Natural killer cell (primary cell): ENCODE data around the gene ZNF518A. TPM values are rescaled to one million over a fixed set of nuclear protein-coding genes. Genes with fewer than 3 reads are reported as not detected.
A peak's percentile ranks its signal among the peaks of the same experiment; 100 is the strongest.

Source experiments
- ATAC-seq, 3 donors: fragments of 150-1000 bp in 2 of 3; fragments of 200-7000 bp in 1 of 3; cut with Tn5 transposase; 1 replicate in 1 of 3; 2 replicates in 2 of 3; pipeline ENCODE4 v1.10.0; 2021; ENCODE audit warnings: mild to moderate bottlenecking in 2 of 3, moderate library complexity in 2 of 3
- DNase-seq, 2 donors: peaks; one replicate each; pipeline versions ENCODE4 v3.0.0 to v3.0.0-alpha.2; 2013 to 2021; ENCODE audit warnings: mixed read lengths in 1 of 2
- H3K27ac ChIP-seq: one replicate; pipeline ENCODE4 v1.5.1; 2013; ENCODE audit warnings: mild to moderate bottlenecking, low read length
- H3K27me3 ChIP-seq: one replicate; pipeline ENCODE4 v1.6.1; 2013; ENCODE audit warnings: low read length; ENCODE audit not compliant: control insufficient read depth, insufficient read depth
- H3K36me3 ChIP-seq: one replicate; pipeline ENCODE4 v1.6.1; 2013; ENCODE audit warnings: low read length; ENCODE audit not compliant: control insufficient read depth, insufficient read depth
- H3K4me1 ChIP-seq: one replicate; pipeline ENCODE4 v1.6.1; 2013; ENCODE audit warnings: low read length; ENCODE audit not compliant: control insufficient read depth, insufficient read depth
- H3K4me3 ChIP-seq: one replicate; pipeline ENCODE4 v1.5.1; 2013; ENCODE audit warnings: low read length
- H3K9me3 ChIP-seq: one replicate; pipeline ENCODE4 v1.6.1; 2013; ENCODE audit warnings: low read length; ENCODE audit not compliant: control insufficient read depth, insufficient read depth
- H3K27ac Mint-ChIP-seq, 2 donors: one replicate each; pipeline ENCODE4 v1.8.0; 2022; ENCODE audit warnings: mild to moderate bottlenecking in 2 of 2, mixed read lengths in 2 of 2, moderate library complexity in 1 of 2
- H3K27me3 Mint-ChIP-seq, 2 donors: one replicate each; pipeline ENCODE4 v1.8.0; 2022; ENCODE audit warnings: low read depth in 2 of 2, mixed read lengths in 2 of 2
- H3K36me3 Mint-ChIP-seq: one replicate; pipeline ENCODE4 v1.8.0; 2022; ENCODE audit warnings: mixed read lengths
- H3K4me1 Mint-ChIP-seq, 2 donors: one replicate each; pipeline ENCODE4 v1.8.0; 2022; ENCODE audit warnings: mixed read lengths in 2 of 2
- H3K4me3 Mint-ChIP-seq: one replicate; pipeline ENCODE4 v1.8.0; 2022; ENCODE audit warnings: mild to moderate bottlenecking, moderate library complexity, mixed read lengths
- H3K9me3 Mint-ChIP-seq, 2 donors: one replicate each; pipeline ENCODE4 v1.8.0; 2022; ENCODE audit warnings: mixed read lengths in 2 of 2
- WGBS: methylation state at CpG from one replicate; pipeline ENCODE4 v1.1.7; 2013; ENCODE audit warnings: missing lambda C conversion rate; ENCODE audit not compliant: insufficient coverage; 5-methylcytosine and 5-hydroxymethylcytosine counted together
- intact Hi-C: fragments of 100-400 bp; cut with micrococcal nuclease; formaldehyde crosslinking; loops from one replicate; pipeline ENCODE4 v1.14.2; 2022
- total RNA-seq, 4 donors: library from RNA; stranded (reverse); fragments of 120-200 nt in 1 of 4; gene quantifications; one replicate each; pipeline versions ENCODE4 v1.2.3 to v1.2.4, GENCODE V29; 2013 to 2022
- TF ChIP-seq, protein P1 (sequence below): fragments of 200-600 bp; IDR thresholded peaks from one replicate; pipeline ENCODE4 v1.8.0; 2022; ENCODE audit warnings: antibody characterized with exemption

Gene ZNF518A
- total RNA-seq, 3 donors from 2014 or later (not counting 1 experiment from before 2014, with no cell fraction given) = 17.6 to 34.7 (median 21.8) TPM

DNA sequence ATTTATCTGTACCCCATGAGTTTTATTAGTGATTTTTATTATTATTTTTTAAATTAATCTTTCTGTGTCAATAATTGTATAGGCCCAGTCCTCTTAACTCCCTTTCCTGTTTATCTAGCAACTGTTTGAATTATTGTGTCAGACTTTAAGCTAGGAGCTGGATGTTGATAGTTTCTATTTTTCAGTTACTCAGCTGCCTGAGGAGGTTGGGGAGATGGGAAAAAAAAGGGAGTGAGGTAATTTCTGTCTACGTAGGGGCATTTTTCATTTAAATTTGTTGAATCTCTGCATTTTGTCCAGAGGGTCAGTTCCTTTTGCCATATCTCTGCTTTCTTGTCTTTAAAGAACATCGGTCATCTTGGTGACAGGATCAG is 5.0 kb upstream of the ZNF518A start:
- intact Hi-C loops = no loop called here
- WGBS = 93% methylated on average over 2 of the region's 2 CpGs
- no peak for DNase-seq
- peaks cover 5% of the 10 kb centered on the region for H3K9me3 ChIP-seq
- H3K4me3 Mint-ChIP-seq = no peak overlapping the region
- H3K4me3 ChIP-seq = no peak overlapping the region
- TF ChIP-seq, protein P1, sequence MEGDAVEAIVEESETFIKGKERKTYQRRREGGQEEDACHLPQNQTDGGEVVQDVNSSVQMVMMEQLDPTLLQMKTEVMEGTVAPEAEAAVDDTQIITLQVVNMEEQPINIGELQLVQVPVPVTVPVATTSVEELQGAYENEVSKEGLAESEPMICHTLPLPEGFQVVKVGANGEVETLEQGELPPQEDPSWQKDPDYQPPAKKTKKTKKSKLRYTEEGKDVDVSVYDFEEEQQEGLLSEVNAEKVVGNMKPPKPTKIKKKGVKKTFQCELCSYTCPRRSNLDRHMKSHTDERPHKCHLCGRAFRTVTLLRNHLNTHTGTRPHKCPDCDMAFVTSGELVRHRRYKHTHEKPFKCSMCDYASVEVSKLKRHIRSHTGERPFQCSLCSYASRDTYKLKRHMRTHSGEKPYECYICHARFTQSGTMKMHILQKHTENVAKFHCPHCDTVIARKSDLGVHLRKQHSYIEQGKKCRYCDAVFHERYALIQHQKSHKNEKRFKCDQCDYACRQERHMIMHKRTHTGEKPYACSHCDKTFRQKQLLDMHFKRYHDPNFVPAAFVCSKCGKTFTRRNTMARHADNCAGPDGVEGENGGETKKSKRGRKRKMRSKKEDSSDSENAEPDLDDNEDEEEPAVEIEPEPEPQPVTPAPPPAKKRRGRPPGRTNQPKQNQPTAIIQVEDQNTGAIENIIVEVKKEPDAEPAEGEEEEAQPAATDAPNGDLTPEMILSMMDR = no peak
- H3K27ac Mint-ChIP-seq = no peak overlapping the region
- peaks cover 7% of the 10 kb centered on the region for H3K4me1 ChIP-seq
- H3K36me3 ChIP-seq = no peaks in the 10 kb centered on the region
- peaks cover 7% of the 10 kb centered on the region for H3K36me3 Mint-ChIP-seq
- H3K27me3 Mint-ChIP-seq = peaks cover 70 to 75% of the 10 kb centered on the region in 2 donors
- no peaks in the 10 kb centered on the region for H3K9me3 Mint-ChIP-seq
- no peak overlapping the region for H3K27ac ChIP-seq
- peaks cover 10 to 11% of the 10 kb centered on the region in 2 donors for H3K4me1 Mint-ChIP-seq
- peaks cover 53% of the 10 kb centered on the region for H3K27me3 ChIP-seq
- ATAC-seq = no peak

DNA sequence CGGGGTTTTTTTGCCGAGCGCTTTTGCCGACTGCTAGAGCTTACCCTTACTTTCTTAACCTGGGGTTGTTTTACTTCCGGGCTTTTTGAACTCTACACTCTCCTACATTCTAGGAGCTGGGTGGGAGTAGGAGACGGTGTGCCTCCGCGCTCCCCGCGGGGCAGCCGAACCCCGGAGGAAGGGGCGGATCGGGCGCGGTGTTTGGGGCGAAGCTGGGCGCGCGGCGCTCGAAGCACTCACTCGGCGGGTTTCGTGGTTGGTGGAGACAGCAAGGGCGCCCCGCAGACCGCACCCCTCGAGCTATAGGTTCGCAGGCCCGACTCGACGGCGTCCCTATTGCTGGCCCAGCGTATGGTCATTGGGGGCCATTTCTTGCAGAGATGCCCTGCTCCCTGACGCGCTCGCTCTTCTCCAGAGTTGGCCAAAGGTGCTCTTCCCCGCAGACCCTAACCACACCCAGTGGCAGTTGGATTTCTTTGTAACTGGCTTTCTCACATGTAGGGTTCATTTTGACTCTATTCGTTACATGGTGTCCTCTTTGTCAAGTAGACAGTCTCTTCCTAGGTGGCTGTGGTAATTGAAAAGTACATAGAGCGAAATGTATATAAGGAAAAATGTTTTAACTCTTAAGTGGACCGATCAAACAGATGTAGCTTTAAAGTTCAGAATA is 364 bp downstream of the ZNF518A start:
- Mint-ChIP-seq H3K36me3 (no peaks in the 10 kb centered on the region), H3K4me1 (peaks cover 27 to 29% of the 10 kb centered on the region in 2 donors), H3K9me3 (no peaks in the 10 kb centered on the region), H3K27me3 (peaks cover 23 to 28% of the 10 kb centered on the region in 2 donors), H3K4me3 (peak overlapping the region; percentile 98), H3K27ac (peak overlapping the region; percentile 97 to 98)
- ATAC-seq (peak; percentile 65 to 81 (median 69)), DNase-seq (peak; percentile 74 to 89)
- Histone ChIP-seq H3K4me3 (peak overlapping the region; percentile 60), H3K9me3 (peaks cover 5% of the 10 kb centered on the region), H3K27me3 (peaks cover 25% of the 10 kb centered on the region), H3K36me3 (peaks cover 22% of the 10 kb centered on the region), H3K27ac (peak overlapping the region; percentile 90), H3K4me1 (peaks cover 10% of the 10 kb centered on the region)
- intact Hi-C loops = loop anchor here (1.0 to 5.0 kb wide), 3 partner anchors 40 to 436 kb away; partner anchors contain the start of gene CCNJ
- TF ChIP-seq, protein P1 = no peak
- 1% methylated on average over 41 of the region's 42 CpGs for WGBS

DNA sequence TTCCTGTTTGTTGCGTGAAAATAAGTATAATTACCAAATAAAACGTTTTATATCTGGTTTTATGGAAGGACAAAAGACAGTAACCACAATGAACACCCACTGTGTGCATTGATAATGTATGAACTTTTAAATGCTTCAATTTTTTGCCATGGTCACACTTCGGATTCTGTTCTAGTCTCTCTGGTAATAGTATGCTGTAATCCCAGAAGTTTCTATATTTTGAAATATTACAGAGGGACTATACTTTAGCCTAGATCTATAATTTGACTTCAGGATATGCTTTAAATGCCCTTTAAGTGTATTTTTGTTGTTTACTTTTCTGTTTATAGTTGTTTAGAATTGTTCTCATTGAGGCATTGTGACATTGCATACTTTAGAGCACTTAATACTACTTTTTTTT is 1.5 kb downstream of the ZNF518A start:
- Mint-ChIP-seq H3K27ac (peak overlapping the region in 1 of 2 donors; percentile 98), H3K9me3 (no peaks in the 10 kb centered on the region), H3K27me3 (peaks cover 14 to 20% of the 10 kb centered on the region in 2 donors), H3K4me1 (peaks cover 27 to 29% of the 10 kb centered on the region in 2 donors), H3K4me3 (peak overlapping the region; percentile 98), H3K36me3 (no peaks in the 10 kb centered on the region)
- Histone ChIP-seq H3K27ac (no peak overlapping the region), H3K4me1 (peaks cover 10% of the 10 kb centered on the region), H3K9me3 (peaks cover 5% of the 10 kb centered on the region), H3K27me3 (peaks cover 20% of the 10 kb centered on the region), H3K4me3 (no peak overlapping the region), H3K36me3 (peaks cover 32% of the 10 kb centered on the region)
- TF ChIP-seq, protein P1 = no peak
- ATAC-seq (no peak), DNase-seq (no peak)
- intact Hi-C loops = loop anchor here (5.0 kb wide), 1 partner anchor 89 kb away; the partner anchor contains the start of gene CCNJ
- 100% methylated on average over 1 of the region's 3 CpGs for WGBS
